Astrocyte of the spinal cord (primary cell): Measurements from ENCODE around the gene GPX7.

Experiments used
- DNase-seq: peaks from one replicate; pipeline ENCODE4 v3.0.0; 2011; ENCODE audit warnings: low read depth, low spot score
- H3K4me3 ChIP-seq: 2 replicates; pipeline ENCODE4 v1.5.1; 2011; ENCODE audit warnings: low read depth, mild to moderate bottlenecking, low read length, moderate library complexity
- CTCF ChIP-seq: IDR thresholded peaks from 2 replicates; pipeline ENCODE4 v1.5.1; 2012; ENCODE audit warnings: low read depth, mild to moderate bottlenecking, low read length, inconsistent platforms
- in situ Hi-C: cut with HindIII; loops from 2 replicates; pipeline ENCODE4 v1.10.0; 2017; ENCODE audit warnings: low sequenced_read_pairs

The GPX7 gene

GRCh38 chr1:52621950-52622349, 19.8 kb downstream of the GPX7 start:
- H3K4me3 ChIP-seq = no peak overlapping the region
- TF ChIP-seq CTCF = no peak
- in situ Hi-C loops = no loop called here
- DNase-seq = no peak

- no peak for DNase-seq
- no peak overlapping the region for H3K4me3 ChIP-seq
- no peak for TF ChIP-seq CTCF
- in situ Hi-C loops = no loop called here
Observed at GRCh38 chr1:52623812-52624211, 21.6 kb downstream of the GPX7 start.

- DNase-seq = no peak
- H3K4me3 ChIP-seq = no peak overlapping the region
- TF ChIP-seq CTCF = no peak
- in situ Hi-C loops = no loop called here
Observed at GRCh38 chr1:52627028-52627427, 24.9 kb downstream of the GPX7 start.

- no peak overlapping the region for H3K4me3 ChIP-seq
- TF ChIP-seq CTCF = no peak
- in situ Hi-C loops = no loop called here
Observed at GRCh38 chr1:52628614-52629324, 26.6 kb downstream of the GPX7 start.

GRCh38 chr1:52629325-52629643, 27.1 kb downstream of the GPX7 start:
- no peak for DNase-seq
- H3K4me3 ChIP-seq = no peak overlapping the region
- in situ Hi-C loops = no loop called here
- no peak for TF ChIP-seq CTCF

More at GRCh38 chr1:52628614-52629324, 26.6 kb downstream of the GPX7 start:
- no peak for DNase-seq

- H3K4me3 ChIP-seq = no peak overlapping the region
- in situ Hi-C loops = no loop called here
- no peak for DNase-seq
- TF ChIP-seq CTCF = no peak
Observed at GRCh38 chr1:52629667-52630066, 27.5 kb downstream of the GPX7 start.

- DNase-seq = no peak
- TF ChIP-seq CTCF = no peak
- H3K4me3 ChIP-seq = no peak overlapping the region
Observed at GRCh38 chr1:52631759-52632331, 29.7 kb downstream of the GPX7 start.

More at GRCh38 chr1:52631759-52632331, 29.7 kb downstream of the GPX7 start:
- in situ Hi-C loops = no loop called here
